K562 (cell line): ENCODE data around the gene TRNAU1AP. TPM values are rescaled to one million over a fixed set of nuclear protein-coding genes. Genes with fewer than 3 reads are reported as not detected.

Experiments
- CHCHD3 ChIP-seq: fragments of 250-450 bp; sonication (Bioruptor Pico); IDR thresholded peaks from 2 replicates; pipeline ENCODE4 v2.1.2; 2022; ENCODE audit warnings: mild to moderate bottlenecking
- CLOCK ChIP-seq: fragments of 250-450 bp; sonication (Bioruptor Pico); IDR thresholded peaks from 2 replicates; pipeline ENCODE4 v1.4.0; 2020; ENCODE audit warnings: mild to moderate bottlenecking, moderate library complexity, borderline replicate concordance
- DIDO1 ChIP-seq: fragments of 450-650 bp; IDR thresholded peaks from 2 replicates; pipeline ENCODE4 v1.6.1; 2016; ENCODE audit warnings: low read depth, missing biosample characterization, missing genetic modification characterization
- FOSL1 ChIP-seq: fragments of 200-800 bp; sonication (Bioruptor generic); conservative IDR thresholded peaks from 2 replicates; pipeline ENCODE4 v1.6.1; 2016; ENCODE audit warnings: missing genetic modification characterization, missing compliant biosample characterization
- HNRNPH1 ChIP-seq: fragments of 200-400 bp; formaldehyde crosslinking; optimal IDR thresholded peaks from 2 replicates; pipeline ENCODE3; 2017; ENCODE audit warnings: low read depth, mild to moderate bottlenecking, low read length, moderate library complexity
- MAZ ChIP-seq, 2 experiments: fragments of 450-650 bp in 1 of 2; sonication (generic) in 1 of 2; formaldehyde crosslinking; IDR thresholded peaks in 1 of 2; conservative IDR thresholded peaks in 1 of 2; 2 replicates each; pipeline versions ENCODE4 v1.4.0 to v1.5.0; 2020; ENCODE audit warnings: mild to moderate bottlenecking in 1 of 2, missing genetic modification reagents in 1 of 2
- RAD21 ChIP-seq, 2 experiments: fragments of 250-450 bp in 1 of 2; fragments of 450-650 bp in 1 of 2; sonication (Bioruptor Pico) in 1 of 2; formaldehyde crosslinking in 1 of 2; IDR thresholded peaks in 1 of 2; conservative IDR thresholded peaks in 1 of 2; 2 replicates each; pipeline versions ENCODE4 v1.4.0 to v1.8.0; 2020 to 2022; ENCODE audit warnings: mild to moderate bottlenecking in 2 of 2, moderate library complexity in 1 of 2
- RNF219 ChIP-seq: fragments of 250-450 bp; sonication (Bioruptor Pico); IDR thresholded peaks from 2 replicates; pipeline ENCODE4 v1.5.0; 2022; ENCODE audit warnings: mild to moderate bottlenecking
- RUNX1 ChIP-seq: sonication (generic); IDR thresholded peaks from 2 replicates; pipeline ENCODE4 v1.6.1; 2016; ENCODE audit warnings: antibody characterized with exemption, low read depth
- TCF7L2 ChIP-seq: fragments of 150-350 bp; IDR thresholded peaks from 2 replicates; pipeline ENCODE4 v1.6.1; 2016; ENCODE audit warnings: low read depth, mild to moderate bottlenecking, low read length, moderate library complexity
- TSHZ1 ChIP-seq: fragments of 250-450 bp; sonication (Bioruptor Pico); IDR thresholded peaks from 2 replicates; pipeline ENCODE4 v1.4.0; 2020; ENCODE audit warnings: mild to moderate bottlenecking, moderate library complexity
- ZNF282 ChIP-seq: sonication (generic); formaldehyde crosslinking; IDR thresholded peaks from 2 replicates; pipeline ENCODE4 v1.8.1; 2023; ENCODE audit warnings: missing genetic modification reagents
- ZNF592 ChIP-seq: fragments of 450-650 bp; IDR thresholded peaks from 2 replicates; pipeline ENCODE4 v1.6.1; 2017; ENCODE audit warnings: antibody characterized with exemption, mild to moderate bottlenecking
- polyA plus RNA-seq, 8 experiments: library from polyadenylated mRNA; depleted of rRNA in 4 of 8; stranded (reverse) in 5 of 8; unstranded in 3 of 8; fragments of >200 nt; fragmentation: Nextera tagmentation in 2 of 8; fragmentation: Illumina TruSeq in 1 of 8; extraction: Ambion mirVana in 2 of 8; extraction: Trizol in 1 of 8; gene quantifications; 2 replicates each; pipeline versions ENCODE4 v1.2.1 to v1.2.3, GENCODE V29; 2011 to 2014; ENCODE audit warnings: inconsistent platforms in 1 of 8, missing spikeins in 1 of 8
- total RNA-seq, 7 experiments: library from RNA; depleted of rRNA in 6 of 7; stranded (reverse); fragments of >200 nt in 6 of 7; fragmentation: Illumina TruSeq in 2 of 7; extraction: Trizol in 2 of 7; gene quantifications; 2 replicates each; pipeline versions ENCODE4 v1.2.1 to v1.2.3, GENCODE V29; 2011 to 2021; ENCODE audit warnings: low replicate concordance in 1 of 7

Gene TRNAU1AP
- total and polyA plus RNA-seq, 9 of the 15 experiments (the other 6 are each of a cell fraction or from before 2014, with no cell fraction given) = 34.9 to 110 (median 46.3) TPM

- TF ChIP-seq ZNF592 (peak; percentile 1), FOSL1 (tag) (no peak), CLOCK (CRISPR knock-in tag) (no peak), CHCHD3 (no peak), HNRNPH1 (no peak), RAD21 (CRISPR knock-in tag; conservative IDR thresholded peaks at IDR 0.05 in 1 of 2, IDR thresholded peaks at IDR 0.05 in 1 of 2) (no peak), TSHZ1 (CRISPR knock-in tag) (no peak), RNF219 (CRISPR knock-in tag) (no peak), RUNX1 (no peak), MAZ (CRISPR knock-in tag; conservative IDR thresholded peaks at IDR 0.05 in 1 of 2, IDR thresholded peaks at IDR 0.05 in 1 of 2) (no peak), DIDO1 (no peak), ZNF282 (CRISPR knock-in tag) (no peak), TCF7L2 (no peak)
Measured at GRCh38 chr1:28582248-28582615, 29.3 kb downstream of the TRNAU1AP start (continued).
